HG02642 (cell line): ENCODE data around the gene G6PC2.

Experiments used
- ATAC-seq: cut with Tn5 transposase; IDR thresholded peaks from one replicate; pipeline ENCODE4 v1.9.1; 2021; ENCODE audit warnings: mild to moderate bottlenecking; ENCODE audit not compliant: unreplicated experiment, poor library complexity

The G6PC2 gene

DNA sequence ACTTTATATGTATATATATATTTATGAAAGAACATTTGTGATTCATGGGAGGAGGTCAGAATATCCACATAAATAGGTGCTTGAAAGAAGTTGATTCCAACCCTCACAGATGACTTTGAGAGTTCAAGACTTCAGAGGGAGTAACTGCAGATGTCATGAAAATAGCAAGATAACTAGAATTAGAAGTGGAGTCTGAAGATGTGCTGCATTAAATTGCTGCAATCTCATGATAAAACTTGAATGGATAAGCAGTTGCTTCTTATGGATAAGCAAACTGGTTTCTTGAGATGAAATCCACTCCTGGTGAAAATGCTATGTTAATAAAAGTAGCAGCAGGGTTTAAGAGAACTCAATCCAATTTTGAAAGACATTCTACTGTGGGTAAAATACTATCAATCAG lies 40.2 kb downstream of the G6PC2 start:
- ATAC-seq: no peak

DNA sequence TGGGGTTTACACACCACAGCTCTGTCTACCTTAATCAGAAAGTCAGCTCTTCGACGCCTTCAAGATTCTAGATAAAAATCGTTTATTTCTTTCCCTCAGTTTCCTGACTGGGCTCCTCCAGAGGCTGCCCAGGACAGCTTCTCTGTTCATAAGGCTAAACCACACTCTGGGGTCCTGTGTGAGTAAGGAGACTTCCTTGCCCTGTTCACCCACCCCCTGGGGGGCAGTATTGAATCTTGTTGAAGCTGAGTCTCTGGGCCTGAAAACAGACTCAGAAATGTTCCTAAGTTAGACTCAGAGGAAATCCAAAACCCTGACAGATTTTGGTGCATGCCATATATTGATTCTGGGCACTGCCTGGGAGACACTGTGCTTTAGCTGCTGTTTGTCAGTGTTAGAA lies 43.0 kb downstream of the G6PC2 start:
- no peak for ATAC-seq

DNA sequence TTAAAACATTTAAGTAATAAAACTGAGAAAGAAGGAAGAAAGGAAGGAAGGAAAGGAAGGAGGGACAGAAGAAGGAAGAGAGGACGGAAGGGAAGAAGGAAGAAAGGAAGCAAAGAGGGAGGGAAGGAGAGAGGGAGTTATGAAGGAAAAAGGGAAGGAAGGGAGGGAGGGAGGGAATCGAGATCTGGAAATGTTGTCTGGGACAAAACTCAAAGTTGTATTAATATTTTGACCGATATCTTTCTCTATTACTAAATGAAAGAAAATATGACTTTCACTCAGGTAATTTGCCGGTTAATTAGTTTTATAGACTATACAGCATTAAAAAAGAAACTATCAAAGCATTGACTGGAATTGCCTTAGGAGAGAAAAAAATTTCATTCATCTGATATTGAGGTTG lies 44.4 kb downstream of the G6PC2 start:
- no peak for ATAC-seq

DNA sequence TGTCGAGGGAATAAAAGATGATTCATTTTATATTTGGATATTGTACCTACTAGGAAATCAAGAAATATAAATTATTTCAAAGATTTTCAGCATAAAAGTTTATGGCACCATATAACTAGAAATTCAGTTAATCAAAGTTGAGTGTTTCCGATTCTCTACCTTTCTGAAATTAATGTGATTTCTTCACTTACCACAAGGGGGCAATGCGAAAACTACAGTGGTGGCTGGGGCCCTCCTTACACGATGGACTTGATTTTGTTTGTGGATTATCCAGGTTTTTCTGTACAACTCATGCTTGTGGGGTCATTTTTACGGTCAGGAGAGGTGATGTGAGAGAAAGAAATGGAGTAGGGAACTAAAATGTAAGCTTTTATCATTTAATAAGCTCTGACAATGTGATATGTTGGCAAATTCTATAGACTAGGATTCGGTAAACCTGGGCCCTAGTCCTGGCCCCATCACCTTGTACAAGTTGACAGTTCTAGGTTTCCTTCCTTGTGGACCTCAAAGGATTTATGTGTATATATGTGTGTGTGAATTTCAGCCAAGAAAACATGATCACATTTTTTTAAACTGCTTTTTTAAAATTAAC lies 47.6 kb downstream of the G6PC2 start:
- ATAC-seq: peak; percentile 57

DNA sequence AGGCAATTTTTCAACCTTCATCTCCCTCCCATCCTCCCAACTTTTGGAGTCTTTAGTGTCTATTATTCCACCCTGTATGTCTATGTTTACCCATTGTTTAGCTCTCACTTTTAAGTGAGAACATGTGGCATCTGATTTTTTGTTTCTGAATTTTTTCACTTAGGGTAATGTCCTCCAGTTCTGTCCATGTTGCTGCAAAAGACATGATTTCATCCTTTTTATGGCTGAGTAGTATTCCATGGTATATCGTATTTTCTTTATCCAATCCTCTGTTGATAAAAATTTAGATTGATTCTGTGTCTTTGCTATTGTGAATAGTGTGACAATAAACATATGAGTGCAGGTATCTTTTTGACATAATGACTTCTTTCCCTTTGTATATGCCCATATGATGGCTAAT lies 48.2 kb downstream of the G6PC2 start:
- no peak for ATAC-seq

DNA sequence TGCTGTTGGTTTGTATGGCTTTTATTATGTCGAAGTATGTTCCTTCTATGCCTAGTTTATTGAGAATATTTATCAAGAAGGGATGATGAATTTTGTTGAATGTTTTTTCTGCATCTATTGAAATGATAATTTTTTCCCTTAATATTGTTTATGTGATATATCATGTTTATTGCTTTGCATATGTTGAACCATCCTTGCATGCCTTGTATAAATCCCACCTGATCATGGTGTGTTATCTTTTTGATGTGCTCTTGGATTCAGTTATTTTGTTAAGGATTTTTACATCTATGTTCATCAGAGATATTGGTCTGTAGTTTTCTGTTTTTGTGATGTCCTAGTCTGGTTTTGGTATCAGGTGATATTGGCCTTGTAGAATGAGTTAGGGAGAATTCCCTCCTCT lies 50.8 kb downstream of the G6PC2 start:
- ATAC-seq: no peak

DNA sequence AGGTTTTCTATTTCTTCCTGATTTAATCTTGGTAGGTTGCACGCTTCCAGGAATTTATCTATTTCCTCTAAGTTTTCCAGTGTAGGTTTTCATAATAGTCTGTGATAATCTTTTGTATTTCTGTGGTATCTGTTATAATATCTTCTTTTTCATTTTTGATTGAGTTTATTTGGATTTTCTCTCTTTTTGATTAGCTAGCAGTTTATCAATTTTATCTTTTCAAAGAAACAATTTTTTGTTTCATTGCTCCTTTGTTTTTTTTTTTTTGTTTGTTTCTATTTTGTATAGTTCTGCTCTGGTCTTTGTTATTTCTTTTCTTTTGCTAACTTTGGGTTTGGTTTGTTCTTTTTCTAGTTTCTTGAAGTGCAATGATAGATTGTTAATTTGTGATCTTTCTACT lies 51.3 kb downstream of the G6PC2 start:
- ATAC-seq: no peak

DNA sequence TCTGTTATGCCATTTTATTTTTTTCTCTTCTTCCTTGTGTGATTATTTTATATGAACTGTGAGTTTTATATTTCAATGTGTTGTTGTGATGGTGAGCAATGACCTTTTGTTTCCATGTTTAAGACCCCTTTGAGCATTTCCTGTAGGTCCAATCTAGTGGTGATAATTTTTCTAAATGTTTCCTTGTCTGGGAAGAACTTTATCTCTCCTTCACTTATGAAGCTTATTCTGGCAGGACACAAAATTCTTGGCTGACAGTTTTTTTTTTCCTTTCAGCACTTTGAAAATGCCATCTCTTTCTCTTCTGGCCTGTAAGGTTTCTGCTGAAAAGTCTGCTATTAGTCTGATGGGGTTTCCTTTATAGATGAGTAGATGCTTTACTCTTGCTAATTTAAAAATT lies 53.2 kb downstream of the G6PC2 start:
- ATAC-seq: no peak

DNA sequence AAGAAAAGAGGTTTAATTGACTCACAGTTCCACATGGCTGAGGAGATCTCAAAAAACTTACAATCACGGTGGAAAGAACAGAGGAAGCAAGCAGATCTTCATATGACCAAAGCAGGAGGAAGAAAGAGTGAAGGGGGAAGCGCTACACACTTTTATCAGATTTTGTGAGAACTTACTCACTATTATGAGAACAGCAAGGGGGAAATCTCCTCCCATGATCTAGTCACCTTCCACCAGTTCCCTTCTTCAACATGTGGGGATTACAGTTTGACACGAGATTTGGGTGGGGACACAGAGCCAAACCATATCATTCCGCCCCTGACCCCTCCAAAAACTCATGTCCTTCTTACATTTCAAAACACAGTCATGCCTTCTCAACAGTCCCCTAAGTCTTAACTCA lies 54.2 kb downstream of the G6PC2 start:
- no peak for ATAC-seq

DNA sequence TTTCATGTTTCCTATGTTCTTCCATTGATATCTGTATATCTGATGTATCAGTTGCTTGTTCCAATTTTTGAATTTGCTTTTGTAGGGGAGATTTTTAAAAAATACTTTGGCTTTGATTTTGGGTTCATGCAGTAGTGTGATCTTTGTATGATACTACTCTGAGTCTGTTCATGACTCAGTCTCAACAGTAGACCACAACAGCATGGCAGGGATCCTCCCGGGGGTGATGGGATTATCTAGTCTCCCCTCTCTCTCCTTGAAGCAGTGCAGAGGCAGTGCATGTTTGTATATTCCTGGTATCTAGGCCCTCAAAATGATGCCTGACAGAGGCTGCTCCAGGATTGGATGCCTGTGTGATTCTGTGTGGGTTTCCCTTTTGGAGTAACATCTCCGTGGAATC lies 55.3 kb downstream of the G6PC2 start:
- ATAC-seq: no peak
